GM12891 (cell line): ENCODE data around the gene ASF1A.

Experiments
- PAX5 ChIP-seq: IDR thresholded peaks from 2 replicates; pipeline ENCODE4 v1.6.1; 2011; ENCODE audit warnings: low read length, moderate library complexity, mild to moderate bottlenecking; ENCODE audit not compliant: insufficient read depth, severe bottlenecking
- POLR2A ChIP-seq: IDR thresholded peaks from 2 replicates; pipeline ENCODE4 v1.6.1; 2011; ENCODE audit warnings: low read depth, low read length, control low read depth
- POLR2AphosphoS5 ChIP-seq: IDR thresholded peaks from 2 replicates; pipeline ENCODE4 v1.6.1; 2011; ENCODE audit warnings: low read depth, low read length, control low read depth
- POU2F2 ChIP-seq: IDR thresholded peaks from 2 replicates; pipeline ENCODE4 v1.6.1; 2011; ENCODE audit warnings: low read depth, mild to moderate bottlenecking, control low read depth, low read length, moderate library complexity
- SPI1 ChIP-seq: IDR thresholded peaks from 2 replicates; pipeline ENCODE4 v1.6.1; 2011; ENCODE audit warnings: low read depth, low read length, control low read depth
- TAF1 ChIP-seq: IDR thresholded peaks from 2 replicates; pipeline ENCODE4 v1.6.1; 2011; ENCODE audit warnings: low read depth, low read length, control low read depth

DNA sequence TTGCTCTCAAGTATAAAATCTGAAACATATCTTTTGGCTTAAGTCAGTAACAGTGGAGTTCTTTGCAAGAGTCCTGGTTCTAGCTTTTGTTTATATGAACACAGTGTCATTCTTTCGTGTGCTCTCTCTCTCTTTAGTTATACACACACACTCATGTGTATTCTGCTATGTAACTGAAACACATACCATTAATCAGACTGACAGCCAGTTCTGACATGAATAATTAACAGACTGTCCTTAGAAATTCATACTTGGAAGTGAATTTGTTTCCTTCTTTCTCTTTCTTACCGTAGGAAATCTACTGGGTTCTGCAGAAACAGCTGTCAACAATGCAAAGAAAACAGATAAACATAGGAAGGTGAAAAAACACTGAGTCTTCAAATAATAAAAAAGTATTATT, 38.5 kb downstream of the ASF1A start:
- no peak for TF ChIP-seq POLR2A
- no peak for TF ChIP-seq PAX5
- TF ChIP-seq POLR2AphosphoS5: no peak
- no peak for TF ChIP-seq TAF1
- TF ChIP-seq POU2F2: no peak
- TF ChIP-seq SPI1: no peak
